Measurements from ENCODE around the gene CRYGN.

Gene CRYGN

GRCh38 chr7:151406886-151407583 is 32.9 kb downstream of the CRYGN start:
- no peak for DNase-seq (ENCODE audit: low spot score)

- DNase-seq (ENCODE audit: low spot score): no peak
These were observed 33.7 kb downstream of the CRYGN start for GRCh38 chr7:151406051-151406875.

GRCh38 chr7:151405588-151405987 is 34.4 kb downstream of the CRYGN start:
- no peak for DNase-seq (ENCODE audit: low spot score)

- DNase-seq (ENCODE audit: low spot score): no peak
These were observed 34.9 kb downstream of the CRYGN start for GRCh38 chr7:151405056-151405455.

GRCh38 chr7:151404216-151405011 is 35.5 kb downstream of the CRYGN start:
- no peak for DNase-seq (ENCODE audit: low spot score)

- DNase-seq (ENCODE audit: low spot score): no peak
These were observed 36.2 kb downstream of the CRYGN start for GRCh38 chr7:151403764-151404163.

- no peak for DNase-seq (ENCODE audit: low spot score)
These were observed 37.7 kb downstream of the CRYGN start for GRCh38 chr7:151402029-151402835.

- DNase-seq (ENCODE audit: low spot score): no peak
These were observed 39.2 kb downstream of the CRYGN start for GRCh38 chr7:151400626-151401315.

- no peak for DNase-seq (ENCODE audit: low spot score)
These were observed 40.0 kb downstream of the CRYGN start for GRCh38 chr7:151399906-151400305.

- no peak for DNase-seq (ENCODE audit: low spot score)
These were observed 40.7 kb downstream of the CRYGN start for GRCh38 chr7:151399305-151399601.

- DNase-seq (ENCODE audit: low spot score): no peak
These were observed 41.3 kb downstream of the CRYGN start for GRCh38 chr7:151398446-151399304.

GRCh38 chr7:151397026-151397425 is 42.9 kb downstream of the CRYGN start:
- no peak for DNase-seq (ENCODE audit: low spot score)

GRCh38 chr7:151396328-151396970 is 43.5 kb downstream of the CRYGN start:
- DNase-seq (ENCODE audit: low spot score): no peak

GRCh38 chr7:151395036-151395367 is 44.9 kb downstream of the CRYGN start:
- DNase-seq (ENCODE audit: low spot score): no peak

GRCh38 chr7:151394076-151395035 is 45.6 kb downstream of the CRYGN start:
- DNase-seq (ENCODE audit: low spot score): no peak

GRCh38 chr7:151393031-151393977 is 46.6 kb downstream of the CRYGN start:
- no peak for DNase-seq (ENCODE audit: low spot score)

- DNase-seq (ENCODE audit: low spot score): no peak
These were observed 47.5 kb downstream of the CRYGN start for GRCh38 chr7:151392426-151392825.

- no peak for DNase-seq (ENCODE audit: low spot score)
These were observed 47.9 kb downstream of the CRYGN start for GRCh38 chr7:151392002-151392401.

Measured in iPS-NIHi11 (cell line).